Neutrophil (primary cell): Measurements from ENCODE around the gene GSS.

Source experiments
- H3K27ac ChIP-seq: fragments of 200-600 bp; sonication (generic); 2 replicates; pipeline ENCODE4 v1.5.1; 2016; ENCODE audit warnings: mild to moderate bottlenecking, moderate library complexity
- H3K27me3 ChIP-seq: fragments of 200-600 bp; sonication (generic); 2 replicates; pipeline ENCODE4 v1.6.0; 2016; ENCODE audit warnings: mild to moderate bottlenecking
- H3K36me3 ChIP-seq: fragments of 200-600 bp; sonication (generic); 2 replicates; pipeline ENCODE4 v1.5.1; 2017
- H3K4me1 ChIP-seq, 2 experiments: fragments of 200-600 bp in 1 of 2; sonication (generic) in 1 of 2; 1 replicate in 1 of 2; 2 replicates in 1 of 2; pipeline versions ENCODE4 v1.5.1 to v1.6.1; 2013 to 2016; ENCODE audit warnings: low read depth in 1 of 2, low read length in 1 of 2, mild to moderate bottlenecking in 1 of 2, moderate library complexity in 1 of 2; ENCODE audit not compliant: control insufficient read depth in 1 of 2, insufficient read depth in 1 of 2
- H3K4me3 ChIP-seq, 2 experiments: fragments of 200-600 bp in 1 of 2; sonication (generic) in 1 of 2; 1 replicate in 1 of 2; 2 replicates in 1 of 2; pipeline ENCODE4 v1.5.1; 2013 to 2016; ENCODE audit warnings: low read depth in 1 of 2, low read length in 1 of 2, mild to moderate bottlenecking in 1 of 2, moderate library complexity in 1 of 2
- H3K9me3 ChIP-seq: fragments of 200-600 bp; sonication (generic); 2 replicates; pipeline ENCODE4 v1.5.1; 2016
- TF ChIP-seq, protein P1 (sequence below): fragments of 200-600 bp; sonication (generic); IDR thresholded peaks from 2 replicates; pipeline ENCODE4 v1.5.1; 2016; ENCODE audit warnings: antibody characterized with exemption

The GSS gene

DNA sequence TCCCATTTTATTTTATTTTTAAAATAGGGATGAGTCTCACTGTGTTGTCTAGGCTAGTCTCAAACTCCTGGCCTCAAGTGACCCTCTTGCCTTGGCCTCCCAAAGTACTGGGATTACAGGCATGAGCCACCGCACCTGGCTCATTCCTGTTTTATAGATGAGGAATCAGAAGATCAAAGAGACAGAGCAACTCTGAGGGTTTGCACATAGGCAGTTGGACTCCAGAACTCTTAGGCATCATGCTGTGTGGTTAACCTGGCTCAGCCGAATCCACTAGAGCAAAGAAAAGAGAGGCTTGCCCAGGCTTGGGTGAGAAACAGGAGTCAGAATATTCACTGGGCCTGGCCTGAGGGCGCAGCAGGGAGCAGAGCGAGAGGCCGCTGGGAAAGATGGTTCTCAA, 9.4 kb upstream of the GSS start:
- Histone ChIP-seq H3K4me3 (no peak overlapping the region), H3K9me3 (no peaks in the 10 kb centered on the region), H3K27me3 (no peaks in the 10 kb centered on the region), H3K27ac (no peak overlapping the region), H3K36me3 (no peaks in the 10 kb centered on the region), H3K4me1 (no peaks in the 10 kb centered on the region)
- TF ChIP-seq, protein P1, sequence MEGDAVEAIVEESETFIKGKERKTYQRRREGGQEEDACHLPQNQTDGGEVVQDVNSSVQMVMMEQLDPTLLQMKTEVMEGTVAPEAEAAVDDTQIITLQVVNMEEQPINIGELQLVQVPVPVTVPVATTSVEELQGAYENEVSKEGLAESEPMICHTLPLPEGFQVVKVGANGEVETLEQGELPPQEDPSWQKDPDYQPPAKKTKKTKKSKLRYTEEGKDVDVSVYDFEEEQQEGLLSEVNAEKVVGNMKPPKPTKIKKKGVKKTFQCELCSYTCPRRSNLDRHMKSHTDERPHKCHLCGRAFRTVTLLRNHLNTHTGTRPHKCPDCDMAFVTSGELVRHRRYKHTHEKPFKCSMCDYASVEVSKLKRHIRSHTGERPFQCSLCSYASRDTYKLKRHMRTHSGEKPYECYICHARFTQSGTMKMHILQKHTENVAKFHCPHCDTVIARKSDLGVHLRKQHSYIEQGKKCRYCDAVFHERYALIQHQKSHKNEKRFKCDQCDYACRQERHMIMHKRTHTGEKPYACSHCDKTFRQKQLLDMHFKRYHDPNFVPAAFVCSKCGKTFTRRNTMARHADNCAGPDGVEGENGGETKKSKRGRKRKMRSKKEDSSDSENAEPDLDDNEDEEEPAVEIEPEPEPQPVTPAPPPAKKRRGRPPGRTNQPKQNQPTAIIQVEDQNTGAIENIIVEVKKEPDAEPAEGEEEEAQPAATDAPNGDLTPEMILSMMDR = no peak

DNA sequence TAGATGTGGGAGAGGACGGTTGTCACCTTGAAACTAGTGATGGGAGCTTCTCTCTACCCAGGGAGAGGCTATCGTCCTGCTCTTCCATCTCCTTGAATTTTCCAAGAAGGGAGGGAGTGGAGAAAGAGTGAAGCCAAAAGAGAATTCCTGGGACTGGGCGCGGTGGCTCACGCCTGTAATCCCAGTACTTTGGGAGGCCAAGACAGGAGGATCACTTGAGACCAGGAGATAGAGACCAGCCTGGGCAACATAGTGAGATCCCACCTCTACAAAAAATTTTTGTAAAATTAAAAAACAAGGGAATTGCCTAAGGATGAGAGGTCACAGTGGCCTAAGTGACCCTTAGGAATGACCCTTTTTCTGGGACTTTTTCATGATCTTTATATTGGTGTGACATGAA, 8.9 kb upstream of the GSS start:
- Histone ChIP-seq H3K27ac (no peak overlapping the region), H3K4me1 (no peaks in the 10 kb centered on the region), H3K9me3 (no peaks in the 10 kb centered on the region), H3K4me3 (no peak overlapping the region), H3K27me3 (no peaks in the 10 kb centered on the region), H3K36me3 (no peaks in the 10 kb centered on the region)
- TF ChIP-seq, protein P1 = no peak

DNA sequence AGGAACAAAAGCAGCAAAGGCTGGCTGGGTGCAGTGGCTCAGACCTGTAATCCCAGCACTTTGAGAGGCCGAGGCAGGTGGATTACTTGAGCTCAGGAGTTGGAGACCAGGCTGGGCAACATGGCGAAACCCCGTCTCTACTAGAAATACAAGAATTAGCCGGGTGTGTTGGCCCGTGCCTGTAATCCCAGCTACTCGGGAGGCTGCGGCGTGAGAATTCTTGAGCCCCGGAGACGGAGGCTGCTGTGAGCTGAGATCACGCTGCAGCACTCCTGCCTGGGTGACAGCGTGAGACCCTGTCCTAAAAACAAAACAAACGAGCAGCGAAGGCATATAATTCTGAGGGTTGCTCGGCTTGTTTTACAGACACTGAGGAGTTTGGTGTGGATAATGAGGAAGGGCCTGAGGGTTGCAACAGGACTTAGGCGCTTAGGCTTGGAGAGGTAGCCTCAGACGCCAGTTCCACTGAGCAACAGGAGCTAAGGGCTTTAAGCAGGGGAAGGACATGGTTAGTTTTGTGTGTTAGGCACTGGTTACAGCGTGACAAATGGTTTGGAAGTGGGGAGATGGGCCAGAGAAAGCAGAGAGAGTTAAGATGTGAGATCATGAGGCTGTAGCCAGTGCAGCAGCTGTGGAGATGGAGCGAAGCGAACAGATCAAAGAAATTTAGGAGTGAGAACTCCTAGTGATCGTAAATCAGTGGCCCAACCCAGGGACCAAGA, 1.3 kb upstream of the GSS start:
- no peaks in the 10 kb centered on the region for H3K27me3 ChIP-seq
- H3K9me3 ChIP-seq = no peaks in the 10 kb centered on the region
- H3K4me3 ChIP-seq = no peak overlapping the region
- no peaks in the 10 kb centered on the region for H3K36me3 ChIP-seq
- TF ChIP-seq, protein P1 = no peak
- H3K27ac ChIP-seq = no peak overlapping the region
- peaks cover 16 to 17% of the 10 kb centered on the region in 2 experiments for H3K4me1 ChIP-seq

DNA sequence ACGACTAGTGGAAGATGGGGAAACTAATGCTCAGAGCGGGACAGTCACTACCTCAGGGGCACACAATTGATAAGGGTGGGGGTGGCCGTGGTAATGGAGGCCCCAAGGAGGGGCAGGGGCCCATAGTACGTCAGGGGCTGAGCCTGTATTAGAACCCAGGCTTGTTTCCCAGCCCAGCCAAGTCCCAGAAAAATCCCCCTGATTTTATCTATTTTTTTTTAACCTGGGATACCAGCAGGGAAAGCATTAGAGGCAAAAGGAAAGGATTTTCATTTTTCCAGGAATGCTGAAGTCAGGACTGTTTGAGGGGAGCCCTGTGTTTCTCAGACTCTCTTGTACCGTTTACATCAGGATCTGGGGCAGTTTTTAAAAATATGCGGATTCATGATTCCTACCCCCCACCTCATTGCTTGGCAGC, 444 bp upstream of the GSS start:
- Histone ChIP-seq H3K4me3 (peak overlapping the region; percentile 73 to 84), H3K27me3 (no peaks in the 10 kb centered on the region), H3K4me1 (peaks cover 16 to 17% of the 10 kb centered on the region in 2 experiments), H3K9me3 (no peaks in the 10 kb centered on the region), H3K36me3 (no peaks in the 10 kb centered on the region), H3K27ac (peak overlapping the region; percentile 85)
- TF ChIP-seq, protein P1 = peak; percentile 10

DNA sequence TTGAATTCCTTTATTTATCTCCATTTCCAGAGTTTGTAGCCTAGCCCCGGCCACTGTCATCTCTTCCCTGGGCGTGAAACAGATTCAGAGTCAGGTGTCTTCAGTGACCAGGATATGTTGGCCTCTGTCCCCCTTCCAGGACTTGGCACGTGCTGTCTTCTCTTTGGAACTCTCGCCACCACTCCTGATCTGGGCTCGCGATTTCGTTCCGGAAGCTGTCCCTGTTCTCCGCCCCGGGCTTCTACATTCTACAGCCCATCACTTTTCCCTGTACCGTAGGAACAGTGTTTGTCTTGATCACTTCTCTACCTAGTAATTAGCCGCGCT, 739 bp downstream of the GSS start:
- no peaks in the 10 kb centered on the region for H3K36me3 ChIP-seq
- no peaks in the 10 kb centered on the region for H3K9me3 ChIP-seq
- H3K4me3 ChIP-seq = peak overlapping the region; percentile 73 to 84
- H3K27me3 ChIP-seq = no peaks in the 10 kb centered on the region
- H3K27ac ChIP-seq = peak overlapping the region; percentile 85
- TF ChIP-seq, protein P1 = no peak
- peaks cover 16 to 17% of the 10 kb centered on the region in 2 experiments for H3K4me1 ChIP-seq
